Measurements from ENCODE around the gene KCNMB3.
"Not testable (repeated sequence)": the region's sequence is repeated elsewhere in the genome, so short reads cannot be mapped to it uniquely, and the experiment has no call there.

Gene KCNMB3

GRCh38 chr3:179250803-179251476 is at the start of gene KCNMB3:
TSS of gene KCNMB3 (minus strand) at chr3:179251114. CDS start at chr3:179250990, 124 bp downstream.
- no peak for DNase-seq (ENCODE audit: low spot score)

- DNase-seq (ENCODE audit: low spot score): no peak
Observed at GRCh38 chr3:179299999-179300613, 49.2 kb upstream of the KCNMB3 start.

- no peak for DNase-seq (ENCODE audit: low spot score)
Observed at GRCh38 chr3:179299316-179299715, 48.4 kb upstream of the KCNMB3 start.

GRCh38 chr3:179297971-179298725 is 47.2 kb upstream of the KCNMB3 start:
- DNase-seq (ENCODE audit: low spot score): no peak

GRCh38 chr3:179292450-179292849 is 41.5 kb upstream of the KCNMB3 start:
- no peak for DNase-seq (ENCODE audit: low spot score)

- no peak for DNase-seq (ENCODE audit: low spot score)
Observed at GRCh38 chr3:179289295-179289694, 38.4 kb upstream of the KCNMB3 start.

- DNase-seq (ENCODE audit: low spot score): no peak
Observed at GRCh38 chr3:179288845-179289244, 37.9 kb upstream of the KCNMB3 start.

GRCh38 chr3:179286331-179286730 is 35.4 kb upstream of the KCNMB3 start:
- no peak for DNase-seq (ENCODE audit: low spot score)

GRCh38 chr3:179281825-179282224 is 30.9 kb upstream of the KCNMB3 start:
- DNase-seq (ENCODE audit: low spot score): no peak

GRCh38 chr3:179279837-179280236 is 28.9 kb upstream of the KCNMB3 start:
- DNase-seq (ENCODE audit: low spot score): no peak

- no peak for DNase-seq (ENCODE audit: low spot score)
Observed at GRCh38 chr3:179278932-179279693, 28.2 kb upstream of the KCNMB3 start.

GRCh38 chr3:179278151-179278550 is 27.2 kb upstream of the KCNMB3 start:
- no peak for DNase-seq (ENCODE audit: low spot score)

- no peak for DNase-seq (ENCODE audit: low spot score)
Observed at GRCh38 chr3:179276743-179277142, 25.8 kb upstream of the KCNMB3 start.

- no peak for DNase-seq (ENCODE audit: low spot score)
Observed at GRCh38 chr3:179276001-179276400, 25.1 kb upstream of the KCNMB3 start.

GRCh38 chr3:179274434-179274833 is 23.5 kb upstream of the KCNMB3 start:
- not testable (repeated sequence) for DNase-seq (ENCODE audit: low spot score)

- DNase-seq (ENCODE audit: low spot score): no peak
Observed at GRCh38 chr3:179272385-179272784, 21.5 kb upstream of the KCNMB3 start.

GRCh38 chr3:179269152-179269707 is 18.3 kb upstream of the KCNMB3 start:
- DNase-seq (ENCODE audit: low spot score): no peak

GRCh38 chr3:179268400-179269051 is 17.6 kb upstream of the KCNMB3 start:
- DNase-seq (ENCODE audit: low spot score): no peak

GRCh38 chr3:179266701-179267211 is 15.8 kb upstream of the KCNMB3 start:
- no peak for DNase-seq (ENCODE audit: low spot score)

GRCh38 chr3:179265875-179266274 is 15.0 kb upstream of the KCNMB3 start:
- no peak for DNase-seq (ENCODE audit: low spot score)

GRCh38 chr3:179265092-179265491 is 14.2 kb upstream of the KCNMB3 start:
- DNase-seq (ENCODE audit: low spot score): no peak
